Measurements from ENCODE around the gene LPP. TPM values are rescaled to one million over a fixed set of nuclear protein-coding genes. Genes with fewer than 3 reads are reported as not detected.

LPP gene
- total and polyA plus RNA-seq, 2 of the 4 experiments (the other 2 are of a cell fraction) = 16.0 to 130 TPM

- Histone ChIP-seq H3K56ac (ENCODE audit: extremely low read depth, insufficient read depth, low read length) (no peak overlapping the region), H3K4me3 (ENCODE audit: insufficient read depth, low read depth, low read length) (no peak overlapping the region), H3K27ac (ENCODE audit: insufficient read depth, low read length) (no peak overlapping the region), H4K8ac (ENCODE audit: low read depth in 2 of 2, low read length in 2 of 2) (no peak overlapping the region), H3K23ac (ENCODE audit: low read depth, low read length) (no peak overlapping the region), H2BK20ac (ENCODE audit: low read depth, low read length) (no peak overlapping the region), H4K91ac (ENCODE audit: insufficient read depth, low read depth, low read length) (no peak overlapping the region), H2AFZ (replicated peaks; ENCODE audit: low read length, poor library complexity) (no peak overlapping the region), H4K5ac (ENCODE audit: low read depth, low read length) (no peak overlapping the region), H3K14ac (replicated peaks; ENCODE audit: low read depth, low read length) (no peak overlapping the region), H3K9me3 (ENCODE audit: control insufficient read depth, insufficient read depth, low read length) (no peaks in the 10 kb centered on the region), H3K36me3 (ENCODE audit: control insufficient read depth, insufficient read depth, low read length) (peaks cover 2% of the 10 kb centered on the region; the same call in 1 of the 2 replicates), H3K4me2 (ENCODE audit: low read depth, low read length) (no peak overlapping the region), H2BK5ac (ENCODE audit: low read depth, low read length, poor library complexity, severe bottlenecking) (no peak overlapping the region), H2BK120ac (ENCODE audit: low read depth, low read length) (no peak overlapping the region), H4K20me1 (ENCODE audit: insufficient read depth, low read length) (peaks cover 19% of the 10 kb centered on the region; the same call in 1 of the 2 replicates), H2BK15ac (ENCODE audit: low read depth, low read length) (no peak overlapping the region), H2AK9ac (replicated peaks; ENCODE audit: low read depth, low read length, poor library complexity) (no peak overlapping the region), H3K18ac (ENCODE audit: low read depth, low read length) (no peak overlapping the region), H3K9me1 (ENCODE audit: insufficient read depth, low read length) (peaks cover 16% of the 10 kb centered on the region; the same call in 1 of the 2 replicates), H3K79me1 (ENCODE audit: low read depth in 1 of 2, low read length in 2 of 2) (peaks cover 38 to 64% of the 10 kb centered on the region in 2 experiments), H3K27me3 (ENCODE audit: control insufficient read depth, insufficient read depth, low read length) (no peaks in the 10 kb centered on the region), H3K4ac (ENCODE audit: low read depth, low read length) (no peak overlapping the region), H3K4me1 (ENCODE audit: control insufficient read depth, insufficient read depth, low read length) (no peaks in the 10 kb centered on the region; the same call in 1 of the 2 replicates), H2AK5ac (ENCODE audit: low read depth, low read length) (no peak overlapping the region), H3K9ac (ENCODE audit: low read depth, low read length) (no peak overlapping the region)
- intact Hi-C loops (cut with micrococcal nuclease) = no loop called here
- no peak for DNase-seq
- ChIA-PET CTCF (no interaction called here), POLR2A (ENCODE audit: unreplicated experiment) (no interaction called here)
- in situ Hi-C loops (cut with MboI; ENCODE audit: low sequenced_read_pairs) = no loop called here
- no peak for ATAC-seq (ENCODE audit: low read depth)
- dilution Hi-C loops (cut with HindIII; ENCODE audit: low sequenced_read_pairs, unreplicated experiment) = no loop called here
- no TSS peak for BruUV-seq (replicated peaks)
- TF ChIP-seq CTCF (conservative IDR thresholded peaks at IDR 0.05; ENCODE audit: low read depth, low read length) = no peak
- no peak for TF ChIP-seq NFE2L2 (IDR thresholded peaks at IDR 0.05; ENCODE audit: low read depth, low read length)
- no peak for TF ChIP-seq CHD1 (IDR thresholded peaks at IDR 0.05; ENCODE audit: low read depth, low read length)
- no peak for TF ChIP-seq MAFK (IDR thresholded peaks at IDR 0.05; ENCODE audit: low read depth, low read length)
- no peak for TF ChIP-seq BHLHE40 (IDR thresholded peaks at IDR 0.05; ENCODE audit: low read depth, low read length)
- TF ChIP-seq USF2 (IDR thresholded peaks at IDR 0.05; ENCODE audit: low read depth, low read length) = no peak
- TF ChIP-seq RAD21 (IDR thresholded peaks at IDR 0.05; ENCODE audit: low read length) = no peak
- TF ChIP-seq POLR2A (IDR thresholded peaks at IDR 0.05; ENCODE audit: low read depth, low read length) = no peak
- no peak for TF ChIP-seq MAZ (IDR thresholded peaks at IDR 0.05; ENCODE audit: borderline replicate concordance, low read depth, low read length)
- TF ChIP-seq ELK1 (IDR thresholded peaks at IDR 0.05; ENCODE audit: borderline replicate concordance, low read depth, low read length) = no peak
- no peak for TF ChIP-seq SMC3 (IDR thresholded peaks at IDR 0.05; ENCODE audit: low read depth, low read length)
- no peak for TF ChIP-seq RFX5 (IDR thresholded peaks at IDR 0.05; ENCODE audit: low read depth, low read length)
- no peak for TF ChIP-seq FOS (IDR thresholded peaks at IDR 0.05; ENCODE audit: low read depth, low read length)
- no peak for TF ChIP-seq CEBPB (IDR thresholded peaks at IDR 0.05; ENCODE audit: low read depth, low read length)
- TF ChIP-seq RCOR1 (IDR thresholded peaks at IDR 0.05; ENCODE audit: insufficient replicate concordance, low read length) = no peak
- TF ChIP-seq MXI1 (IDR thresholded peaks at IDR 0.05; ENCODE audit: borderline replicate concordance, low read depth, low read length) = no peak
- no CpG with 5 or more reads among the region's 6 CpGs for WGBS, 2 experiments (ENCODE audit: extremely low coverage in 2 of 2, insufficient read length in 1 of 2)
Observed at GRCh38 chr3:188825901-188826300, 671.9 kb downstream of the LPP start.
